ENCODE measurements around the gene NEFH. TPM values are rescaled to one million over a fixed set of nuclear protein-coding genes. Genes with fewer than 3 reads are reported as not detected.

NEFH gene
- total RNA-seq, 1 experiment from 2014 or later: not detected

GRCh38 chr22:29493636-29494035 is 13.6 kb downstream of the NEFH start:
- no peak for DNase-seq (ENCODE audit: low spot score)

DNA sequence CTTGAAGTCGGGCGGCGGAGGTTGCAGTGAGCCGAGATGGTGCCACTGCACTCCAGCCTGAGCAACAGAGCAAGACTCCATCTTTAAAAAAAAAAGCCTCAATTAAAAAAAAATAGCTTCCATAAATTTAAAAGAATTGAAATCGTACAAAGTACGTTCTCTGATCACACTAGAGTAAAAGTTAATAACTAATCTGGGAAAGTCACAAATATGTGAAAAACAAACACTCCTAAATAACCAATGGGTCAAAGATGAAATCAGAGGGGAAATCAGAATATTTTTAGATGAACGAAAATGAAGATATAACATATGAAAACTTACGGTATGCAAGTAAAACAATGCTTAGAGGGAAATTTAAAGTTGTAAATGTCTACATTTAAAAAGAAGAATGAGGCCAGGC is 19.8 kb downstream of the NEFH start:
- DNase-seq (ENCODE audit: low spot score): no peak

DNA sequence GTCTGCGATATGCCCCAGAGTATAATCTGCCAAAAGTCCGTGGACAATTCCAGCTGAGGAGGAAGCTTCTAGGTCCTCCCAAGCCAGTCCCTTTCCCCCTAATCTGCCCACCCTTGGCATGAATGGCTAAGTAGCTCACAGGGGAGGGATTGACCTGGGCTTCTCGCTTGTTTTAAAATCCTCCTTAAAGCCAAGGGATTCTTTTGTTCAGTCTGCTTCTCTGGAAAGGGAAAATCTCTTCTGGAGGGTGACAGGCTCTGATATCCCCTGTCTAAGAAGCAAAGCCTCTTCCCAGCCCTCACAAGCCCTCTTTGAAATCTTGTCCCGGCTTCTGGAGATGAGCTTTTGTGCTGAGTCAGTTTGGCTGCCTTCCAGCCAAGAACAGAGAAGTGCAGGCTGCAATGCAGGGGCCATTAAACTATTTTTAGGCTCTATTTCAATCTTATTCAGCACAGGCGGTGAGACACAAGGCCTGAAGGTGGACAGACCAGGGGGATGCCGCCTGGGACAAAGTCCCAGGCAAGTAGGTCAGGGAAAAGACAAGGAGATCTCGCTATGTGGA is 23.9 kb downstream of the NEFH start:
- DNase-seq (ENCODE audit: low spot score): peak; percentile 41

DNA sequence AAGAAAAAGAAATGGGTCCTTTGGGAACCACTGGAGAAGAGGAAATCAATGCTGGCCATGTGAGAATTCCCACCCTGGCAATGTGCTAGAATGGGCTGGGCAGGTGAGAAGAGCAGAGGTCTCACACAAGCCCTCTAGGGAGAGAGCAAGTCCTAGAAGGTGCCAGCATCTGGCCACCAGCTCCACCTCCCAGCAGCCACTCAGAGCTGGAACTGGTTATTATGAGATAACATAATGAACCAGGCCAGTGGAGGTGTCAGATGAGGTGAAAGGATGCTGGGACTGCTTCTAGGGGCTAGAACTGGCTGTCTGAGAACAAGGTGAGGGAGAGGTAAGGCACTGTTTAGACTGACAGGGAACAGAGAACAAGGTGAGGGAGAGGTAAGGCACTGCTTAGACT is 29.3 kb downstream of the NEFH start:
- no peak for DNase-seq (ENCODE audit: low spot score)

DNA sequence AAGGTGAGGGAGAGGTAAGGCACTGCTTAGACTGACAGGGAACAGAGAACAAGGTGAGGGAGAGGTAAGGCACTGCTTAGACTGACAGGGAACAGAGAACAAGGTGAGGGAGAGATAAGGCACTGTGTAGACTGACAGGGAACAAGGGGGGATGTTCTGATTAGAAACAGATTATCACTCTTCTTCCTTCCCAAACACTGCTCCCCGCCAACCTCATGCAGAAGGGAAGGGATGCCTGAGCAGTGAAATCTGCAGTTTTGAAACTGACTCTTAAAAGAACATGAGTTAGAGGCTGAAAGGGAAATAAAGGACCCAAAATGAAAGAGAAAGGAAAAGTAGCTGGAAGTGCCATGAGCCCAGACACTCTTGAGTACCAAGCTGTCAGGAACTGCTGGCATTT is 29.8 kb downstream of the NEFH start:
- DNase-seq (ENCODE audit: low spot score): no peak

DNA sequence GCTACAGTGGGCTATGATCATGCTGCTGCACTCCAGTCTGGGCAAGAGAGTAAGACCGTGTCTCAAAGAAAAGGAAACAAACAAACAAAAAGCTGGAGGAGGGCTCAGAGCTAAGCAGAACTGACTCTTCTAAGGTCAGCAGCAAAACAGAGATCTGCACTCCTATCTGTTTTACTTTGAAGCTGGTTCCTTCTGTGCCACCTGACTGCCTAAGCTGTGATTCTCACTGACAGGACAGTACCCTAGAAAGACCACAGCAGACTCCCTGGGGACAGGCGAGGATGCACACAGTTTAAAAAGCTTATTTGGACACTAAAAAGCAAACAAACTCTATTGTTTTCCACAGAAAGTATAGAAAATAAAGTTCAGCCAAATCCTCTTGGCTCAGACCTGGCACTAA is 30.5 kb downstream of the NEFH start:
- no peak for DNase-seq (ENCODE audit: low spot score)

GRCh38 chr22:29511126-29511862 is 31.3 kb downstream of the NEFH start:
- no peak for DNase-seq (ENCODE audit: low spot score)

GRCh38 chr22:29512031-29512430 is 32.0 kb downstream of the NEFH start:
- DNase-seq (ENCODE audit: low spot score): no peak

GRCh38 chr22:29517215-29517908 is 37.3 kb downstream of the NEFH start:
- DNase-seq (ENCODE audit: low spot score): no peak

DNA sequence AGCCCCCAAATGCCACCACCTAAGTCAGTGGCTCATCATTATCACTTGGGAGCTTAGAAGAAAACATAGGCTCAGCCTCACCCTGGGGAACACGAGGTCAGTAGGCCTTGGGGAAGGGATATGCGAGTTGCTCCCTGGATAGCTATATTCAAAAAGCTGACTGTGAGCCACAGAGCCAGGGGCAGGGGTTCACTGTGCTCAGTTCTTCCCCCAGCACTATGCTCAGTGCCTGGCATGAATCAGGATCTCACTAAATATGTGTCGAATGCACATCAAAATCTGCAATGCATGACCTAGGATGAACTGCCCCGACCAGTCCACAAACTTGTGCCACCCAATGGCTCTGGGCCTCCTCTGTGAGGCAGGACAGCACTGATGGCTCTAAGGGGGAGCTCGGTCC is 38.4 kb downstream of the NEFH start:
- DNase-seq (ENCODE audit: low spot score): no peak

- no peak for DNase-seq (ENCODE audit: low spot score)
Observed at GRCh38 chr22:29519996-29520395, 40.0 kb downstream of the NEFH start.

GRCh38 chr22:29520851-29521250 is 40.8 kb downstream of the NEFH start:
- DNase-seq (ENCODE audit: low spot score): peak; percentile 72

DNA sequence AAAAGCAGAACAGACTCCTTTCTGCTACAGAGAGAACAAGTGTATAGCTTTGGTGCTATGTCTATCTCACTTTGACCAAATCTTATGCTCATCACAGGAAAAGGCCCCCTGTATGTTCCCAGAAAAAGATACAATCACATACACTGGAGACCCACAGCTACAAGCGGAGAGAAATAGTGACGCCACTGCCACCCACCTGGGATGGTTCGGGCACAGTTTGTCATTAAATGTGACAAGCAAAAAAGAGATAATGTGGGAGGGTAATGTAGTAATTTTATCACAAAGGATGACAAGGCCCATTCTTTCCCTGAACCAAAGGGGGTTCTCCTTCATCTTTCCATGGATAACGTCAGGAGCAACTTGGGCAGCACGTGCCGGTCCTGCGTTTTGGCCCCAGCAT is 41.5 kb downstream of the NEFH start:
- no peak for DNase-seq (ENCODE audit: low spot score)

- DNase-seq (ENCODE audit: low spot score): no peak
Observed at GRCh38 chr22:29523761-29524160, 43.7 kb downstream of the NEFH start.

- DNase-seq (ENCODE audit: low spot score): peak; percentile 9
Observed at GRCh38 chr22:29524442-29525191, 44.6 kb downstream of the NEFH start.

DNA sequence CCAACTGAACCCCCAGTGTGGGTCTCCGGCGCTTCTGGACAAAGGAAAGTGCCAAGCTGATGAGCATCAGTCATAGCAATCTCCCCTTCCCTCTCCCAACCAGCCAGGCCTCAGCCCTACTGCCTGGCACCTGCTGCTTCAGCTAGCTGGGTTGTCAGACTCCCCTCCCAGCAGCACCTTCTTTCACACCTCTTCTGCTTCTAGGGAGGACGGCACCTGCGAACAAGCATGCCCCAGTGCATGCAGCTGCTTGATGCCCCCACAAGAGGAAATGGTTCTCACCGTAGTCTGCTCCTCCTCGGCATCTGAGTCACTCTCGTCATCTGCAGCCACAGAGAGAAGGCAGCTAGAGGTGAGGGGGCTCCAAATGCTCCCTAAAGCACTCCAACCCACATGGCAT is 48.1 kb downstream of the NEFH start:
- DNase-seq (ENCODE audit: low spot score): no peak

DNA sequence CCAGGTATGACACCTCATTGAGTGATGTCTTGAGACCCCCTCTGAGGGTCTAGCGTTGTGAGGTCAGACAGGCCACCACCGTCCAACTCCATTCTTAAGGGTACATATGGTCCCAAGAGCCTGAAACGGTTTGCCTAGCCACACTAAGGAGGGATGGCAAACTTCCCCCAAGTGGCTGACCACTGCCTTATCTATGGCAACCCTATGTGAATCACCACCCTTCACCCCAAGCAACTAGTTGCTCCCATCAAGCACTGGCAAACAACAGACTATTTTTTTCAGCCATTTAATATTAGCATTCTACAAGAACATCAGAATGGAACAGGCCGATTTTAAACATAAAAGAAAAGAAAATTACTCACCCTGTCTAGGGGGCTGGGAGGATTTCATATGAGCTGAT is 50.7 kb downstream of the NEFH start:
- DNase-seq (ENCODE audit: low spot score): no peak

- no peak for DNase-seq (ENCODE audit: low spot score)
Observed at GRCh38 chr22:29531419-29531818, 51.4 kb downstream of the NEFH start.

DNA sequence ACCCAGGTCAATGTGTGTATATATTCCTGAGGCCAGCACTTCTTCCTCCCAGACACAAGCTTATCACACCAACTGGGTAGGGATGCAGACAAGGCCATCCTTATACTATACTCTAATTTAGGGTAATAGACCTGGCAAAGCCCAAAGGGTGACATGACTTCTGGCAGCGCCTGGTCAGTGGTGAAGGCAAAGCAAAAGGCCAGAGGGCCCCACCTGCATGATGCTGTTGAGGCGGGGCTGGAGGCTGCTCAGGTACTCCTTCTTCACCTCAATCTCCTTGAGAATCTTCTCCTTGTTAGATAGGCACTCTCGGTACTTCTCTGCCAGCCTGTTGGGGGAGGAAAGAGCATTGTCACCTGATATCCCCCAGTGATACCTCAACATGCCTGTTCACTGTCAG is 56.4 kb downstream of the NEFH start:
- DNase-seq (ENCODE audit: low spot score): no peak

- DNase-seq (ENCODE audit: low spot score): no peak
Observed at GRCh38 chr22:29539105-29539504, 59.1 kb downstream of the NEFH start.
